Measurements from ENCODE around the gene ARAP1.
"Not testable (repeated sequence)": the region's sequence is repeated elsewhere in the genome, so short reads cannot be mapped to it uniquely, and the experiment has no call there.

Gene ARAP1

DNA sequence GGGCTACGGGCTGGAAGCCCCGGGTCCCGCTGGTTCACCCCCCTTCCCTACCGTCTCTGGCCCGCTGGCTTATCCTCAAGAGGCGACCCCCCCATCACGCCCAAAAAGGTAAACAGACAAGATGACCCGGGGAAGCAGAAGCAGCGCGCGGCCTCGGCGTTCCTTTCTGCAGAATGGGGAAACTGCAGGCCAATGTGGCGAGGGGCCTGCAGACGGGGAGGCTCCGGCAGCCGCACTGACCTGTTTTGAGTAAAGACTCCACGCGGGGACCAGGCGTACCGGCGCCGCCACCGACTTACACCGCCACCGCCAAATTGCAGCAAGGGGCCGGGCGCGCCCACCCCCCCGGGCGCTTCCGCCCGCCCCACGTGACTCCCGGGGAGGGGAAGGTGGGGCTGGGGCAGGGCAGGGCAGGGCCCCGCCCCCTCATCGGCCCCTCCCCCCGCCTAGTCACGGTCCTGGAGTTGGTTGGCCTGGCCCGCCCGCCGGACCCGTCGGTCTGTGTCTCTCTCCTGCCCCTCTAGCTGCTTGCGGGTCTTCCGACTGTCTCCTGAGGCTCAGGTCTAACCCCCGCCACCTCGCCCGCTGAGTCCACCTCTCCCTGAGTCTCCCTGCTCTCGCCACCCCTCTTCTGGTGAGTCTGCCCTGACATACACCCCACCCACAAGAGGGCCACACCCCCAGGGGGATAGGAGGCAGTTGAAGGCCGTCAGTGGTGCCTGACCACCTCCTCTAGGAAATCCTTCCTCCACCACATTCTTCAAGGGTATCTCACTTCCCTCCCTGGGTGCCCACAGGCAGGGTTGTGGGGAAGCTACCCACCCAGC, at the start of gene ARAP1:
Gene ARAP1 (minus strand): TSS at position 321 of the 827 bp plus-strand sequence. CDS start 25,280 bp downstream, outside the sequence.
- TF ChIP-seq, protein P1, sequence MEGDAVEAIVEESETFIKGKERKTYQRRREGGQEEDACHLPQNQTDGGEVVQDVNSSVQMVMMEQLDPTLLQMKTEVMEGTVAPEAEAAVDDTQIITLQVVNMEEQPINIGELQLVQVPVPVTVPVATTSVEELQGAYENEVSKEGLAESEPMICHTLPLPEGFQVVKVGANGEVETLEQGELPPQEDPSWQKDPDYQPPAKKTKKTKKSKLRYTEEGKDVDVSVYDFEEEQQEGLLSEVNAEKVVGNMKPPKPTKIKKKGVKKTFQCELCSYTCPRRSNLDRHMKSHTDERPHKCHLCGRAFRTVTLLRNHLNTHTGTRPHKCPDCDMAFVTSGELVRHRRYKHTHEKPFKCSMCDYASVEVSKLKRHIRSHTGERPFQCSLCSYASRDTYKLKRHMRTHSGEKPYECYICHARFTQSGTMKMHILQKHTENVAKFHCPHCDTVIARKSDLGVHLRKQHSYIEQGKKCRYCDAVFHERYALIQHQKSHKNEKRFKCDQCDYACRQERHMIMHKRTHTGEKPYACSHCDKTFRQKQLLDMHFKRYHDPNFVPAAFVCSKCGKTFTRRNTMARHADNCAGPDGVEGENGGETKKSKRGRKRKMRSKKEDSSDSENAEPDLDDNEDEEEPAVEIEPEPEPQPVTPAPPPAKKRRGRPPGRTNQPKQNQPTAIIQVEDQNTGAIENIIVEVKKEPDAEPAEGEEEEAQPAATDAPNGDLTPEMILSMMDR (IDR thresholded peaks at IDR 0.05; ENCODE audit: insufficient read depth, missing control alignments): no peak
- DNase-seq (ENCODE audit: insufficient read length, low spot score) (peak; percentile 94), FAIRE-seq (no peak)

DNA sequence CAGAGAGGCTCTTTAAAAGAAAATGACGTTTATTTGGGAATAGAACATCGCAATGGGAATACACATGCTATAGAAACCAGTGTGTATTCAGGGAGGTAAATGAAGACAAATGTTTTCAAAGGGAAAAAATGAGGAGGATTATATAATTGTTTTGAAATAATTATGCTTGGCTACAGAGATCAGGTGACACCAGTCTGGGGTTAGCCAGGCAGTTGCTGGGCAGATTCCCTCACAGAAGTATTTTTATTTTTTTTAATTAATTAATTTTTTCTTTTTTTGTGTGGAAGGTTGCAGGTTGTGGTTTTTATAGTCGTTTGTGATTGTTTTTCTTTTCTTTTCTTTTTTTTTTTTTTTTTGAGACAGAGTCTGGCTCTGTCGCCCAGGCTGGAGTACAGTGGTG, 47.2 kb upstream of the ARAP1 start:
- no peak for DNase-seq (ENCODE audit: insufficient read length, low spot score)
- no peak for FAIRE-seq
- TF ChIP-seq, protein P1 (IDR thresholded peaks at IDR 0.05; ENCODE audit: insufficient read depth, missing control alignments): no peak

DNA sequence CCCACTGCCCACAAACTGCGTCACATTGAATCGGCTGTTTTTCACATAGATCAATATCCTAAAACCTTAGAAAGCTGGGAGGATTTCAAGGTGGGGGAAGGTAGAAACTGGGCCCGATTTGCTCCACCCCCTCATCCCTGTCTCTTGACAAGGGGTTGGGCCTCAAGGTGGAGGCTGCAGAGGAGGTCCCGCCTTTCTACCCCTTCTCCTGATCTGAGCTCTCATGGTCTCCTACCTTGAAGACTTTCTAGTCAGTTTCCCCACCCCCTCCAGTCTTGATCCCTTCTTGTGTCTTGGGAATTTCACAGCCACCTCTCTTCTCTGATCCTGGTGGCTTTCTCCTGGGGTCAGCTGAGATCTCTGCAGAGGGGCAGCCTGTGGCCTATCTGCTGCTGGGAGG, 46.2 kb upstream of the ARAP1 start:
- FAIRE-seq: no peak
- no peak for DNase-seq (ENCODE audit: insufficient read length, low spot score)
- TF ChIP-seq, protein P1 (IDR thresholded peaks at IDR 0.05; ENCODE audit: insufficient read depth, missing control alignments): no peak

DNA sequence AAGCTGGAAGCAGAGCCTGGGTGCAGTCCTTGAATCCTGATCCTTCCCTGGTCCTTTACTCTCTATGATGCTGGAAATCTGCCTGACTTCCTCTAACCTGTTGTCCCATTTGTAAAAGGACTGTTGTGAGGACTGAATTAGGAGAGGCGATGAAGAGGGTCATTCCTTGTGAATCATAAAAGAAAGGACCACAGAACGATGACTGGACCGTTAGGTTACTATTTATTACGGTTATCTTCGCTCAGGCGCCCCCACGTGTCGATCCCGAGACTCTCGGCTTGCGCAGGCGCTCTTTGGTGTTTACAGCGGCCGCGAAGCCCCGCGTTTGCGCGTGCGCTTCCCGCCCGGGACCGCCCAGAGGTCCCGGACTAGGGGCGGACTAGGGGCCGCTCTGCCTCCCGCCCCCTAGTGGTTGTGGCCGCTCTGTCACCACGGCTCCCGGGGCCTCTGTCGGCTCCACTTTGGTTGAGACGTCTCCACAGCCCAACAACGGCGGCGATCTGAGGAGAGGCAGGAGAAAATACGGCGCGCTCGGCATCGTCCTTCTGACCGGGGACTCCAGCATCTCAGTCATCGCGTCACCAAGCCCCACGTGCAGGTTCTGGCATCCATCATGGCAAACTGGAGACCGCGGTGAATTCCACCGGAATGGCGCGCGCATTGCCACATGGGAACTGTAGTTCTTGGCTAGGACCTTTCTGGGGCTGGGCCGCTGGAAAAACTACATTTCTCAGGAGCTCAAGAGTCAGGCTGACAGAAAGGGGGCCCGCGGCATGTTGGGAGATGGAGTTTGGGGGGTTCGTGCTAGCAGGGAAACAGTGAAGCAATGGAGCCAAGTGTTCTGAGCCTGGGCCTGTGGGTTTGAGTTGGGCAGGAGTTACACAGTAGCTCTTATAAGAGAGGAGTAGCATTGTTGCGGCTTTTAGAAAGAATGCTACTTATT, 41.5 kb upstream of the ARAP1 start, which contains the start of gene STARD10:
Gene STARD10 (minus strand): TSS at position 623 of the 943 bp plus-strand sequence. CDS start 12,866 bp downstream, outside the sequence.
- DNase-seq (ENCODE audit: insufficient read length, low spot score) (peak; percentile 95), FAIRE-seq (peak; percentile 32)
- TF ChIP-seq, protein P1 (IDR thresholded peaks at IDR 0.05; ENCODE audit: insufficient read depth, missing control alignments): peak; percentile 45

DNA sequence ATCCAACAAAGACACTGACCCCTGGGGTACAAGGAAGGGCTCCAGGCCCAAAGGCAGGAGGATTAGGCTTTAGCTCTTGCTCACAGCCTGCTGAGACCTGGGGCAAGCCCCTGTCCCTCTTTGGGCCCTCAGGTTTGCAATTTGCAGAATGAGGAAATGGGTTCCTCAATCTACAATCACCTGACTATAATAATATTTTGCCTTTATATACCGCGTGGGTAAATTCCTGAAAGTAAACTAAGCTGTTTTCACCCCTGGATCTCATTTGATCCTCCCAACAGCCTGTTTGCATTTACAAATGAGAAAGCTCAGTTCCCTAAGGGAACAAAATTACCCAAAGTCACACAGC, 40.8 kb upstream of the ARAP1 start:
- TF ChIP-seq, protein P1 (IDR thresholded peaks at IDR 0.05; ENCODE audit: insufficient read depth, missing control alignments): no peak
- FAIRE-seq (no peak), DNase-seq (ENCODE audit: insufficient read length, low spot score) (peak; percentile 3)

DNA sequence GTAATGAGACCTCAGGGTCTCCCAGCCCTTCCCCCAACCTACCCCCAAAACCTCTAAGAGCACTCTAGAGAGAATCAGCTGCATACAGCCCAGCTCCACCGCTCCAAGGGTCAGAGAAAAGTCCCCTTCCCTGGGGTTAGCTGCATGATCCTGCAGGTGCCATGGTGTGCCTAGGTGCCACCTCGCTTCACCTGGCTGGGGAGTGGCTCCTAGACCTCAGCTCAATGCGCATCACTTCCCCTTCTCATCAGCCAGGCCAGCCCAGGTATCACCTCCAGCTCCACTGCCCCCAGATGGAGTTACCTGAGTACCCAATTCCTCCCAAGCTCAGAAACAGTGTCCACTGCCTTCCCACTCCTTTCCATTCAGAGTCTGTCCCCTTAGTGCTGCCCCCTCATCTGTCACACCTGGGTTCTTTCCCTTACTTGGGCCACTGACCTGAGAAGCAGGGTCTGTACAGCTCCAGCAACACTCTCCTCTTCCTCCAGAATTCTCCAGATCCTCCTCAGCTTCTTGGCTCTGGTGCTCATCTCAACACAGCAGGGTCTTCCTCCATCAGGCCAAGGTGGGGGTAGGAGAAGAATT, 40.3 kb upstream of the ARAP1 start:
- FAIRE-seq: no peak
- TF ChIP-seq, protein P1 (IDR thresholded peaks at IDR 0.05; ENCODE audit: insufficient read depth, missing control alignments): no peak
- DNase-seq (ENCODE audit: insufficient read length, low spot score): peak; percentile 13

DNA sequence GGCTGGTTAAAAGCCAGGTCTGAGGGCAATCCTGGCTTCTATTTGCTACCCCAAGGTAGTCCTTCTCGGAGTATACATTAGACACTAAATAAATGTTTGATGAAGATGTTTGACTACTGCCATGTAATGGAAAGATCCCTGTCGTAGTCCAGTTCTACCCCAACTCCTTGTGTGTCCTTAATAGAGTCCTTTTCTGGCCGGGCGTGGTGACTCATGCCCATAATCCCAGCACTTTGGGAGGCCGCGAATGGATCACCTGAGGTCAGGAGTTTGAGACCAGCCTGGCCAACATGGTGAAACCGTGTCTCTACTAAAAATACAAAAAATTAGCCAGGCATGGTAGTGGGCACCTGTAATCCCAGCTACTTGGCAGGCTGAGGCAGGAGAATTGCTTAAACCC, 39.0 kb upstream of the ARAP1 start:
- not testable (repeated sequence) for FAIRE-seq; DNase-seq (ENCODE audit: insufficient read length, low spot score)
